Activated CD8-positive, alpha-beta memory T cell treated with anti-CD3 and anti-CD28 coated beads for 36 hours (primary cell): ENCODE measurements around the gene DNAJB12. TPM values are rescaled to one million over a fixed set of nuclear protein-coding genes. Genes with fewer than 3 reads are reported as not detected.

Source experiments
- CTCF ChIA-PET: fragments of 350-600 bp; sonication (Branson Sonifier 250); formaldehyde crosslinking; loops from one replicate; lab custom pipeline; 2021; ENCODE audit warnings: antibody characterized with exemption; lab: Charles Lee
- POLR2A ChIA-PET: fragments of 350-600 bp; sonication (Branson Sonifier 250); formaldehyde crosslinking; loops from one replicate; lab custom pipeline; 2021; ENCODE audit warnings: antibody characterized with exemption; lab: Charles Lee
- total RNA-seq, 2 experiments: library from RNA; stranded (reverse); gene quantifications; one replicate each; pipeline ENCODE4 v1.2.3, GENCODE V29; 2021

Gene DNAJB12
- total RNA-seq, 2 experiments from 2014 or later = 28.0 to 28.7 TPM

DNA sequence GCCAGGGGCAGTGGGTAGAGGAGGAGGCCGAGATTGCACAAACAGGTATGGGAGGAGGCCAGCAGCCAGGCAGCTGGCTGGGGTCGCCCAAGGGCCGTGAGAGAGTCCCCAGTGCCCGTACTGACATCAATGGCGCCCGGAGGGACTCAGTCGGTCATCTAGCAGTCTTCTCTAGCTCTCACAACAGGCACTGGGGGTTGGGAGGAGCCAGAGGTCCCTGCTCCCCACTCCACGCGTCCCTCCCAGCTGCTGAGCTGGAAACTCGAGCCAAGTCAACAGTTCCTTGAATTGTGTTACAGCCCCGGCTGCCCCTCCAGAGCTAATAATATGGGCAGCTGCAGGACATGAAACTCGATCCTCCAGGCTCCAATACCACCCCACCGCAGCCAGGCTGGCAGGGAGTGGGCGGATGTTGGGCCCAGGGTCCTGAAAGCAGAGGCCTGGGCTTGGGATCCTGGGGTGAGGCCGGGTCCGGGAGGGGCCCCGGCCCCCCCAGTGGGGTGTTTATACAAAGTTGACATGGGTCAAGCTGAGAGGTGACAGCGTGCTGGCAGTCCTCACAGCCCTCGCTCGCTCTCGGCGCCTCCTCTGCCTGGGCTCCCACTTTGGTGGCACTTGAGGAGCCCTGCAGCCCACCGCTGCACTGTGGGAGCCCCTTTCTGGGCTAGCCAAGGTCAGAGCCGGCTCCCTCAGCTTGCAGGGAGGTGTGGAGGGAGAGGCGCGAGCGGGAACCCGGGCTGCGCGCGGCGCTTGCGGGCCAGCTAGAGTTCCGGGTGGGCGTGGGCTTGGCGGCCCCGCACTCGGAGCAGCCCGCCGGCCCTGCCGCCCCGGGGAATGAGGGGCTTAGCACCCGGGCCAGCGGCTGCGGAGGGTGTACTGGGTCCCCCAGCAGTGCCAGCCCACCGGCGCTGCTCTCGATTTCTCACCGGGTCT, 29.2 kb downstream of the DNAJB12 start:
- ChIA-PET CTCF (interaction anchor here (1.1 to 1.7 kb wide), 3 partner anchors 10 to 51 kb away, joined by 3 to 6 read pairs (median 4); no protein-coding TSS in a partner anchor), POLR2A (interaction anchor here (0.6 to 4.0 kb wide), 6 partner anchors 28 to 65 kb away, joined by 3 to 31 read pairs (median 14); partner anchors contain the start of gene DDIT4)

DNA sequence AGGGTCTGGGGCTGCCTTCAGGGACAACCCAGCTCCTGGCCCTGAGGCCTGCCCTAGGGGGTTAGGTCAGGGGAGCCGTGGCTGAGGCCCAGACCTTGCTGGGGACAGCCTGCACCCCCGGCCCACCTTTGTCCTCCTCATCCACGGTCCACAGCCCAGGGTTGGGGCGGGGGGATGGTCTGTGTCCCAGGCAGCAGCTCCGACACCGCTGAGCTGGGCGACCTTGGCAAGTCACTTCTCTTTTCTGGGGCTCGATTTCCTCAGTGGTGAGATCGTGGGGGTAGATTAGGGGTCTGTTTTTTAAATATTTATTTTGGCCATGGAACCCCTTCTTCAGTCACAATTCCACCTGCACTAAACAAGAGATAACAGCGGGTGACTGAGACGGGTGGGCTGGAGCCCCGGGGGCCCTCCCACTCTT, 30.9 kb downstream of the DNAJB12 start:
- ChIA-PET CTCF (interaction anchor here (1.1 to 1.3 kb wide), 3 partner anchors 10 to 49 kb away, joined by 3 to 4 read pairs (median 3); no protein-coding TSS in a partner anchor), POLR2A (interaction anchor here (6.4 kb wide), 1 partner anchor 26 kb away, joined by 86 read pairs; no protein-coding TSS in a partner anchor)

DNA sequence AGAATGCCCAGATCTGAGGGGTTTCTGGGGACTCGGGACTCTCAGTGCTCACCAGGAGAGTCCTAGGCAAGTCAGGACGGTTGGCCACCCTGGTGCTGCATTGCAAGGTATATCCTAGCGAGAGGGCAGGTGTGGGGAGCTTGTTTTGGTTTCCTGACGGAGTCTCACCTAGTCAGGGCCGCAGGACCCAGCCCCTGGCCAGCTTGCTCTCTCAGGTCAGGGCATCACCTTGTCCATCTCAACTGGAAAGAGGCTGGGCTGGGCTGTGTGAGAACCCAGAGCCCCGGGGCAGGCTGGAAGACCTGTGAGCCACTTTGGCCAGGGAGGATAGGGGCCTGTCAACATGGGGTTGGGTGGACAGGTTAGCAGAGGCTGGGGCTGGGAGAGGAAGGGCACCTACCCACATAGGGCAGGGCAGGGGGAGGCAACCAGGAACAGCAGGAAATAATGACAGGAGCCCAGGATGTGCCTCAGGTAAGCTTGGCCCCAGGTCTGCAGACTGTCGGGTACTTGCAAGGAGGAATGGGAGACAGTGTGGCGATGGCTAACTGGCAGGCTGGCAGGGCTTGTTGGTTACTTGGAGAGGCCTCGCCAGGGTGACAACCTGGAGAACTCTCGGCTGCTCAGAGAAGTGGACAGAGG, 31.5 kb downstream of the DNAJB12 start:
- CTCF ChIA-PET = interaction anchor here (1.1 to 1.6 kb wide), 5 partner anchors 9 to 50 kb away, joined by 3 to 5 read pairs (median 3); partner anchors contain the start of gene DDIT4
- POLR2A ChIA-PET = interaction anchor here (6.4 kb wide), 1 partner anchor 26 kb away, joined by 86 read pairs; no protein-coding TSS in a partner anchor

DNA sequence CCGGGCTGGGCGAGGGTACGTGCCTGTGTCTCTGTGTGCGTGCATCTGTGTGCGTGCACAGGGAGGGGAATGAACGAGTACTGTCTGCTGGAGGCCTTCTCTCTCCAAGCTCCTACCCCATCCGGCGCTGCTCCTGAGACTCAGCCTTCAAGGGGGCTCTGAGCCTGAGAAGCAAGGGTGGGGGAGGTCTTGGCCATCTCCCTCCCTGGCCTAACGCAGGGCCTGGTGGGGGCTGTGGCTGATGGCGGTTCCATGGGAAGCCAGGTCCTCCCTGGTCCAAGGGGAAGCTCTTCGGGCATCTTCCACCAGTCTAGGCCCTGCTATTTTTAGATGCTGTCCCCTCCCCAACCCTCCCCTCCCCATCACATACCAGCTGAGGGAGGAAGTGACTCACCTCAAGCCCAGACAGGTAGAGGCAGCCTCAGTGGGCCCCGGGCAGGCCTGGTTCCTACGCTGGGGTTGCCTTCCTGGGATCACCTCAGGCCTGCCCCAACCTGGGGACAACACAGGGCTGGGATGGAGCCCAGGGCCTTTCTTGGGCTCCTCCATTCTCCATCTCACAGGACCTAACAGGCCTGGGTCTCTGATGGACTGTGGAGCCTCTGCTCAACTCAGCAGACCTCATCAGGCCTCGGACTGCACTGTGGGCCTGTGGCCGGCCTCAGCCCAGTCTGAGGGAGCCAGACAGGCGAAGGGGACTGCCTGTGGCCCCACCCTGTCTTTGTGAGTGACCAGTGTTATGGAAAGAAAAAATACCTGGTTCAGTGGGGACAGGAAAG, 32.2 kb downstream of the DNAJB12 start:
- CTCF ChIA-PET = interaction anchor here (0.9 to 2.0 kb wide), 7 partner anchors 8 to 49 kb away, joined by 3 to 5 read pairs (median 3); partner anchors contain the start of gene DDIT4
- POLR2A ChIA-PET = interaction anchor here (1.0 to 6.4 kb wide), 5 partner anchors 11 to 69 kb away, joined by 3 to 86 read pairs (median 27); partner anchors contain the start of gene DDIT4

DNA sequence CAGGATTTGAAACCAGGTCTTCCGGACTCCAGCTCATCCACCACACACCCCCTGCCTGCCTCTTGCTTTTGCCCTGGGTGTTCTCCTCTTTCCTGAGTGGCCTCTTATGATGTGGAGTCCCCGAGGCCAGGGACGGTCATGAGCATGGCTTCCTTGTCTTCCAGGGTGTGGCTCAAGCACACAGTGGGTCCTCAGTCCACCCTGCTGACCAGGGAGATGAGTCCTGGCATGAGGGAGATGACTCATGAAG, 32.8 kb downstream of the DNAJB12 start:
- ChIA-PET POLR2A (interaction anchor here (1.0 to 6.4 kb wide), 5 partner anchors 12 to 69 kb away, joined by 3 to 86 read pairs (median 27); partner anchors contain the start of gene DDIT4), CTCF (interaction anchor here (0.7 to 2.0 kb wide), 7 partner anchors 11 to 49 kb away, joined by 3 to 15 read pairs (median 5); partner anchors contain the start of gene DDIT4)

DNA sequence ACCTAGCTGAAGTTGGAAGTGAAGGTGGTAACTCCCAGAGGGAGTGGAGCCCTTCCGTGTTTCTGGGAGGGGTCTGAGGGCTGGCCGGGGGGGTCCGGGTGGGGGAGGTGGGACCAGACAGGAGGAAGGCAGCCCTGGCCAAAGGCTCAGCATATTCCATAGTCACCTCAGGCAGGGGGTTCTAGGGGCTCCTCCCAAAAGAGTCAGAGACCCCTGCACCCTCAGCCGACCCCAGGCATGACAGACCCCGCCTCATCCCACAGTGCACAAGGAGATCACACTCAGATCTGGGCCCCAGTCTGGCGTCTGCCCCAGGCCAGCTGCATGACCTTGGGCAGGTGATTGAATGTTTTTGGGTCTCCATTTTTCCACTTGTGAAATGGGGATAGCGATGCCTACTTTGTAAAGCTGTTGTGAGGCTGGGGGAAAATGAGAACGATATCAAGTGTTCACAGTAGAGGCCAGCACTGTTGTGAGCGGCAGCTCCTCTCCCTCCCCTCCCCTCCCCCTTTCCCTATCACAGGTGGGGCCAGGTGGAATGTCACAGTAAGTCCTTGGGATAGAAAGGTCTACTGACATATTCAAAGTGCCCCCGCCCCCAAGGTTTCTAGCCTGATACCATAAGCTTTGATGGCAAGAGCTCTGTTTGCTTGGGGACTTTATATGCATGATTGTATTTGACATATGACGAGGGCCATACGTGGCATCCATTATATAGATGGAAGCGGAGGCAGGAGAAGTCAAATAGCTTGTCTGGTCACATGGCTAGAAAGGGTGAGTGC, 33.3 kb downstream of the DNAJB12 start:
- POLR2A ChIA-PET = interaction anchor here (1.0 to 6.4 kb wide), 9 partner anchors 8 to 68 kb away, joined by 3 to 86 read pairs (median 15); partner anchors contain the start of gene DDIT4

DNA sequence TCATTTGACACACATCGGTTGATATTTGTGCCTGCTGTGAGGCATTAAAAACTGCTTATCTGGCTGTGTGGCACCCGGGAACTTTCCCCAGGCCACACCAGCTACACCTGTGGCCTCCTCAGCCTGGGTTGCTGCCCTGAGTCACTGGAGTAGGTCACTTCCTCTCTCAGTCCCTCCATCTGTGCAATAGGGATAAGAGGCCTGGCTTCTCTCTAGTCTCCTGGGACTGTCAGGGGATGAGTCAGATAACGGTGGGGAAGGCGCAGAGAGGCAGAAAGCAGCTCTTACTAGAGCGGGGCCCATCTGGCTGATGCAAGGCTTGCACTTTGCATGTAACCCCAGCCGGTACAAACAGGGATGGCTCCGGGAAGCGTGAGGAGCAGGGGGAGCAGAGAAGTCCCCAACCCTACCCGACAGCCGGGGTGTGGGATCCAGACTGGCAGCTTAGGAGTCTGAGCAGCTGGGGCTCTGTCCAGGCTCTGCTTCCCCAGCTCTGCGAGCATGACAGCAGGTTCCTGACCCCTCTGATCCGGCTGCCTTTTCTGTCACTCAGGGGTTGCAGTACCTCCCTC, 34.0 kb downstream of the DNAJB12 start:
- CTCF ChIA-PET = interaction anchor here (0.9 to 3.2 kb wide), 7 partner anchors 11 to 46 kb away, joined by 3 to 15 read pairs (median 5); no protein-coding TSS in a partner anchor
- POLR2A ChIA-PET = interaction anchor here (0.6 to 6.4 kb wide), 11 partner anchors 8 to 484 kb away, joined by 3 to 86 read pairs (median 11); partner anchors contain the start of gene DDIT4

More for the DNA sequence above, 33.3 kb downstream of the DNAJB12 start:
- CTCF ChIA-PET = interaction anchor here (0.7 to 3.2 kb wide), 10 partner anchors 10 to 48 kb away, joined by 3 to 15 read pairs (median 5); partner anchors contain the start of gene DDIT4

DNA sequence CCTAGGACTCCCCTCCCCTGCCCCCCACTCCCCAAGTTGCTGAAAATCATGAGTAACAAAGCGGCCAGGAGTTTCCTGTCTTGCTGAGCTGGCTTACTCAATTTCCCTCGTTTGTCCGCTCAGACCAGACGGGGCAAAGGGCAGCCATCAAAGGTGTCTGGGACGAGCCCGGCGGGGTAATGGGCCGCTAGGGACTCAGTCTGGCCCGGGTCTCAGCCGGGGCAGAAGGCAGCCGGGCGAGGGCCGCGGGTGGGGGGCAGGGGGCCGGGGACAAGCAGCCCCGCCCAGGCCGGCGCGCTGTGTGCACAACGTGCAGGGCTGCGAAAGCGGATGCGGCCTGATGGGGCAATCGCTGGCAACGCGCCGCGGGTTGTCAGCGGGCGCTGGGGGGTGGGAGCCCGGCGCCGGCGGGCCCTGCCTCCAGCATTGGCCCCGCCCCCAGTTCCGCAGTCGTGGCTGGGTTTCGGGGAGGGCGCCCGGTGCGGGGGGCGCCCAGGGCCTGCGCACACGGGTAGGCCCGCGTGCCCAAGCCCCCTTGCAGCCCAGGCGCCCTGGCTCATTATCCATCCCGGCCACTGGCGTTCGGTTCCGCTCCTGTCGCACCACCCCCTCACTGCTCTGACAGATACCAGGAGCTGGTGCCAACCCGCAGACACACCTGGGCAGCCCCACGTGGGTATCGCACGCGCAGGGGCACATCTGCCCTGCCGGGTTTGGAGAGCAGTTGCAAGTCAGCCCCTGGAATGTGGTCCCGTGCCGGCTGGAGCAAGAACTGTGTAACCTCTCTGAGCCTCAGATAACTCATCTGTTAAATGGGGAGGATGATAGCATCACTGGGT, 35.1 kb downstream of the DNAJB12 start:
- POLR2A ChIA-PET = interaction anchor here (0.8 to 6.4 kb wide), 13 partner anchors 10 to 101 kb away, joined by 3 to 86 read pairs (median 10); partner anchors contain the start of gene DDIT4
- CTCF ChIA-PET = interaction anchor here (0.5 to 3.2 kb wide), 9 partner anchors 11 to 194 kb away, joined by 3 to 13 read pairs (median 4); no protein-coding TSS in a partner anchor

DNA sequence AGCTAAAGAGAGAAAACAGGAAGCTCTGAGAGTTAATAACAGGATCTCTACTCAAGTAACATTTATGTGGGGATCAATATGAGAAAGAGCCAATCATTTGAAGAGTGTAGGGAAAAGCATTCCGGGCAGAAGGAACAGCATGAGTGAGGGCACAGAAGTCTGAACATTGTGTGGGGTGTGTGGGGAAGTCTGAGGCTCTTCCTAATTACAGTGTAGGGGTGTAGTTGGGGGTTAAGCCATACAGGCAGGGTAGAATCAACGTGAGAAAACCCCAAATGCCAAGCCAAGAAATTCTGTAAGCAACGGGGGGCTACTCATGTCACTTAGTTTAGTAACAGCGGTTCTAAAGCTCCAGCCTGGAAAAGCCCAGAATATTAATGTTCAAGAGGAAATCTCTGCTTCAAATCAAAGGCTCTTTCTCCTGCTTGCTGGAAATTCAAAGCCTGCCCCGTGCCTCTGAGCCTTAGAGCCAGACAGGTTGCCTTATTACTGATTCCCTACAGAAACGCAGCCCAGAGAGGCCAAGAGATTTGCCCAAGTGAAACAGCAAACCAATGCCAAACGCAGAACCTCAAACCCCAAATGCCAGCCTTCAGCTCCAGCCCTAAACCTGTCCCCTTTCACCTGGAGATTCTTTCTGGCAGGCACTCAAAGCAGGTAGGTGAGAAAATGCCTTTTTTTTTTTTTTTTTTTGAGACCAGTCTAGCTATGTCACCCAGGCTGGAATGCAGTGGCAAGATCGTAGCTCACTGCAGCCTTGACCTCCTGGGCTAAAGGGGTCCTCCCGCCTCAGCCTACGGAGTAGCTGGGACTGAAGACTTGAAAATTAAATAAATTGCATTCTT, 36.1 kb downstream of the DNAJB12 start:
- ChIA-PET CTCF (interaction anchor here (0.5 to 3.2 kb wide), 8 partner anchors 10 to 193 kb away, joined by 3 to 13 read pairs (median 4); no protein-coding TSS in a partner anchor), POLR2A (interaction anchor here (0.7 to 6.4 kb wide), 12 partner anchors 10 to 102 kb away, joined by 3 to 86 read pairs (median 9); partner anchors contain the start of genes ASCC1 and DDIT4)

DNA sequence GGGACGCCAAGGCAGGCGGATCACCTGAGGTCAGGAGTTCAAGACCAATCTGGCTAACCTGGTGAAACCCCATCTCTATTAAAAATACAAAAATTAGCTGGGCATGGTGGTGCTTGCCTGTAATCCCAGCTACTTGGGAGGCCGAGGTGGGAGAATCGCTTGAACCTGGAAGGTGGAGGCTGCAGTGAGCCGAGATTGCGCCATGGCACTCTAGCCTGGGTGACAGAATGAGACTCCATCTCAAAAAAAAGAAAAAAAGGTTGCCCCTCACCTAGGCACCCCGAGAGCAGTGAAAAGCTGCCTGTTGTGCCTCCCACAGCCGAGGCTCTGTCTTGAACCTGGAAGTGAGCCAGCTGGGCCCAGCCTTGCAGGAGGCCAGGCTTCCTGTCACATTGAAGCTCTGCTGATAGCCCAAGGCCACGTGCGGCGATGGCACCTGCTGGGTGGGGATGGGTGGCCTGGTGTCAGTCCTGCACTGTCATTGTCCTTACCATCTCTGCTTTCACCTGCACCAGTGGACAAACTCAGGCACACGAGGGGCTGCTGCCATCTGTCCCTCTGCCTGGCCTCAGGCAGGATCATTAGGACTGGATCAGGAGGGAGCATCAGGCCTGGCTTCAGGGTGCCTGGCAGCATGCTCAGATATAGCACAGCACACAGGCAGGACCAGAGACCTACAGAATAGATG, 37.8 kb downstream of the DNAJB12 start:
- CTCF ChIA-PET = interaction anchor here (0.9 to 1.3 kb wide), 2 partner anchors 20 to 42 kb away, joined by 3 to 4 read pairs; no protein-coding TSS in a partner anchor
- POLR2A ChIA-PET = interaction anchor here (0.8 to 1.4 kb wide), 2 partner anchors 19 to 24 kb away, joined by 3 to 8 read pairs; no protein-coding TSS in a partner anchor

DNA sequence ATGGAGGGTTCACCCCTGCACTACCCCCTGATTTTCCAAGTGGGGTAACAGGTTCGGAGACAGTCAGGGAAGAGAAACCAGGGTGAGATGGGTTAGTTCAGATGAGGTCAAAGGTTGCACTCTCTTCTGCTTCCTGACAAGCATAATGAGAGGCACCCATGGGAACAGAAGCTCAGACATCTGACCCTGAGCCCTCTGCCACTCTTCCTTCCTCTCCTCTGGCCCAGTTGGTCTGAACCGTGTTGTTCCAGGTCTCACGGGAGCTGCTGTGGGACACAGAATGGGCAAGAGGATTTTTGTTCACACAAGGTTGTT, 38.4 kb downstream of the DNAJB12 start:
- POLR2A ChIA-PET = interaction anchor here (0.8 to 1.4 kb wide), 2 partner anchors 19 to 24 kb away, joined by 3 to 8 read pairs; no protein-coding TSS in a partner anchor
- CTCF ChIA-PET = interaction anchor here (0.9 to 1.3 kb wide), 2 partner anchors 21 to 42 kb away, joined by 3 to 4 read pairs; no protein-coding TSS in a partner anchor

DNA sequence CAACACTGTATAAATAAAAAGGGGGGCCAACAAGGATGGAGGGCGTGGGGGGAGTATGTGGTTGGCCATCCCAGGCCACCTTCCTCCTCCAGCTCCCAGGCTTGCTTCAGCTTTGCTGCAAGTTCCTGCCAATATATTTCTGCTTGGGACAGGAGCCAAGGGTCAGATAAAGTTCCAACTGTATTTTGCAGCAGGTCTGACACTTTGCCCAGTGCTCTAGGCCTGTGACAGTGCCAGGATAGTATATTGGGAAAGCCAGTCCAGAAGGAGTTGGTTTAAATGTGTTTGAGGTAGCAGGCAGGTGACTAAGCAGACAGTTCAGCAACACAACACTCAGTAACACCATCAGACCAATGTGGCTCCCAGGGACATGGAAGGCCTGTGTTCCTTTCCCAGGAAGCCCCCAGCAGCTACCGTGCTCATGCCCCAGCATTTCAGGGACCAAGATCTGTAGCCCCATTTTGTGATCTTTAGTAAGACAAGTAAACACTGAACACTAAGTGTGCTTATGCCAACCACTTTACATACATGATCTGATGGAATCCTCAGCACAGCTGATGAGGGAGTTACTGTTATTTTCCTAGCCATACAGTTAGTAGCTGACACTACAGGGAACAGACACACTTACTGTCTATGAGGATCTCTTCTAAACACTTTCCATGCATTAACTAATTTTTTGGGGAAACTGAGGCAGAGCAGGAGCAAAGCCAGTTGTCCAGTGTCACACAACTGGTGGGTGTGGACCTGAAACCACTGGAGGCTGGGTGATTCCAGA, 38.9 kb downstream of the DNAJB12 start:
- ChIA-PET POLR2A (interaction anchor here (0.8 to 1.4 kb wide), 2 partner anchors 18 to 23 kb away, joined by 3 to 8 read pairs; no protein-coding TSS in a partner anchor), CTCF (interaction anchor here (0.9 to 1.3 kb wide), 2 partner anchors 21 to 41 kb away, joined by 3 to 4 read pairs; no protein-coding TSS in a partner anchor)

DNA sequence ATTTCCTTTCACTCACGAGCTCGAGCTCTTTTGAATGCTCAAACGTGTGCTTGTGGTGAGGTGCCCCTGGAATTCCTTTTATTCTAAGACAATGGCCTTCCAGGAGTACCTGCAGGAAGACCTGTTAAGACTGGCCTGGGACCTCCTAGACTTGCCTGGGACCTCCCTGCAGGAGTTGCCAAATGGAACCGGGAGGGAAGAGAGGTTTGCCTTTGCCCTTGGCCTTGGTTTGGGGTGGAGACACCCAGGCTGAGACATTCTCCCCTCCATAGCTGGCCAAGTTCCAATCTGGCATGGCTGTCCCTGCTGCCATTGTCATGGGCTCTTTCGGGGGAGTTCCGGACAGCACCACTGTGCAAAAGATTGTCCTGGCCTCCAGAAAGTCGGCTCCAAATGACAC, 39.7 kb downstream of the DNAJB12 start:
- ChIA-PET POLR2A (no interaction called here), CTCF (interaction anchor here (0.7 kb wide), 1 partner anchor 31 kb away, joined by 3 read pairs; no protein-coding TSS in a partner anchor)
